Panc1 (cell line): ENCODE data around the gene HTRA2. TPM values are rescaled to one million over a fixed set of nuclear protein-coding genes. Genes with fewer than 3 reads are reported as not detected.
A peak's percentile ranks its signal among the peaks of the same experiment; 100 is the strongest.

Experiments
- ATAC-seq: fragments of 200-7000 bp; cut with Tn5 transposase; 2 replicates; pipeline ENCODE4 v1.9.1; 2020; ENCODE audit warnings: mild to moderate bottlenecking, moderate library complexity
- BruUV-seq: library from RNA; stranded (reverse); fragments of 400-500 nt; replicated peaks from 2 replicates; lab custom pipeline; 2021; lab: Mats Ljungman, UMichigan
- CTCF ChIA-PET: fragments of 300-600 bp; sonication (Branson Sonifier 250); formaldehyde crosslinking; loops from one replicate; lab custom pipeline; 2022; ENCODE audit warnings: antibody characterized with exemption; lab: Charles Lee
- POLR2A ChIA-PET: fragments of 300-600 bp; sonication (Branson Sonifier 250); formaldehyde crosslinking; loops from one replicate; lab custom pipeline; 2022; ENCODE audit warnings: antibody characterized with exemption; lab: Charles Lee
- DNase-seq: peaks from one replicate; pipeline ENCODE4 v3.0.0-alpha.2; 2010; ENCODE audit warnings: low read depth, low spot score
- H3K27ac ChIP-seq: 2 replicates; pipeline ENCODE4 v1.5.1; 2011; ENCODE audit warnings: mild to moderate bottlenecking, low read length, inconsistent platforms
- H3K27me3 ChIP-seq: fragments of 200-500 bp; sonication (Bioruptor generic); 2 replicates; pipeline ENCODE4 v1.6.0; 2014; ENCODE audit warnings: low read length, inconsistent platforms; ENCODE audit not compliant: control insufficient read depth, insufficient read depth
- H3K36me3 ChIP-seq: fragments of 200-500 bp; sonication (Bioruptor generic); 2 replicates; pipeline ENCODE4 v1.5.1; 2014; ENCODE audit warnings: inconsistent platforms, mild to moderate bottlenecking, low read length, moderate library complexity; ENCODE audit not compliant: control insufficient read depth, insufficient read depth
- H3K4me1 ChIP-seq: 2 replicates; pipeline ENCODE4 v1.5.1; 2011; ENCODE audit warnings: inconsistent platforms, mild to moderate bottlenecking, low read length, moderate library complexity; ENCODE audit not compliant: control insufficient read depth, insufficient read depth
- H3K4me3 ChIP-seq, 2 experiments: 2 replicates each; pipeline ENCODE4 v1.5.1; 2011 to 2012; ENCODE audit warnings: low read depth in 2 of 2, low read length in 2 of 2, mild to moderate bottlenecking in 2 of 2, inconsistent platforms in 1 of 2, moderate library complexity in 1 of 2
- H3K9me3 ChIP-seq: fragments of 200-500 bp; sonication (Bioruptor generic); 2 replicates; pipeline ENCODE4 v1.5.1; 2014; ENCODE audit warnings: low read depth, mild to moderate bottlenecking, inconsistent platforms, low read length, moderate library complexity; ENCODE audit not compliant: control insufficient read depth, insufficient read depth
- POLR2AphosphoS5 ChIP-seq: IDR thresholded peaks from 2 replicates; pipeline ENCODE4 v1.6.1; 2012; ENCODE audit warnings: mild to moderate bottlenecking, low read depth, low read length, moderate library complexity
- SIN3A ChIP-seq: IDR thresholded peaks from 2 replicates; pipeline ENCODE4 v1.6.1; 2012; ENCODE audit warnings: low read depth, mild to moderate bottlenecking, low read length, moderate library complexity, borderline replicate concordance; ENCODE audit not compliant: insufficient read depth
- TCF7L2 ChIP-seq: IDR thresholded peaks from 2 replicates; pipeline ENCODE4 v1.6.1; 2011; ENCODE audit warnings: mild to moderate bottlenecking, low read depth, low read length, inconsistent platforms
- in situ Hi-C: cut with HindIII; loops from 2 replicates; pipeline ENCODE4 v1.10.0; 2016; ENCODE audit warnings: low sequenced_read_pairs, low pct_unique_long_range_greater_than_20kb
- intact Hi-C: fragments of 100-400 bp; cut with micrococcal nuclease; formaldehyde crosslinking; loops from one replicate; pipeline ENCODE4 v1.10.0; 2022; ENCODE audit not compliant: unreplicated experiment
- total RNA-seq: library from RNA; stranded (reverse); gene quantifications from one replicate; pipeline ENCODE4 v1.2.1, GENCODE V29; 2021; ENCODE audit not compliant: unreplicated experiment
- TF ChIP-seq, protein P1 (sequence below), 2 experiments: IDR thresholded peaks; 2 replicates each; pipeline ENCODE4 v1.6.1; 2011 to 2012; ENCODE audit warnings: low read depth in 2 of 2, control low read depth in 1 of 2, low read length in 1 of 2, mild to moderate bottlenecking in 1 of 2, moderate library complexity in 1 of 2; ENCODE audit not compliant: insufficient read depth in 1 of 2
- TF ChIP-seq, protein P2 (sequence below): fragments of 450-650 bp; IDR thresholded peaks from 2 replicates; pipeline ENCODE4 v1.5.1; 2017; ENCODE audit warnings: mild to moderate bottlenecking

The HTRA2 gene
- total RNA-seq, 1 experiment from 2014 or later: 21.2 TPM

DNA sequence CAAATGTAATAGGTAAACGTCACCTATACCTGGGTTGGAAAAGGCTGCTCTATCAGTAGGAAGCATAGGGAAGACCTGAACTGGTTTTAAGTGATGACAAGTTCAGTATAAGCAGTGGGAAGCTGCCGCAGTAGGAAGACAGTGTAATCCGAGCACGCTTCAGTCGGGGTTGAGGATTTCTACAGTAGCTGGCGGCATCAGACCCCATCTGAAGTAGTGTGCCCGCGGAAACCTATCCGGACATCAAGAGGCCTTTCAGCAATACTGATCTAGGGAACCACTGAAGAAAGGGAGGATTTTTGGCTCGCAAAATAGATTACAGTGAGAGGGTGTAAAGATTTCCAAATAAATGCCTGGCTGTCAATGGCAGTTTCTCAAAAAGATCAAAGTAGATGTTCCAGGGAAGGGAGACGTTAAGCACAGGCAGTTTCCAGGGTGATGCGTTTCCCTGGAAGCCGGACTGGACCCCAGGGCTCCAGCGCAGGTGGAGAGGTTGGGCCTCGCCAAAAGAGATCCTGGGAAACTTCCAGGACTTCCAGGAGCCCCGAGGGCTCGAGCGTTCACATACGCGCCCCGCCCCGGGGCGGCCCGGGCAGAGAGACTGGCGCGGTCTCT lies 18.7 kb downstream of the HTRA2 start:
- ATAC-seq (no peak), DNase-seq (no peak)
- H3K9me3 ChIP-seq: no peaks in the 10 kb centered on the region
- ChIA-PET CTCF (interaction anchor here (0.7 kb wide), 2 partner anchors 49 to 64 kb away, joined by 3 to 4 read pairs; partner anchors contain the start of gene LBX2), POLR2A (no interaction called here)
- H3K27ac ChIP-seq: peak overlapping the region; percentile 73
- peaks cover 18% of the 10 kb centered on the region for H3K4me1 ChIP-seq
- BruUV-seq: no TSS peak
- in situ Hi-C loops (no loop called here), intact Hi-C loops (no loop called here)
- peak overlapping the region; percentile 70 to 80 for H3K4me3 ChIP-seq
- TF ChIP-seq, protein P1, sequence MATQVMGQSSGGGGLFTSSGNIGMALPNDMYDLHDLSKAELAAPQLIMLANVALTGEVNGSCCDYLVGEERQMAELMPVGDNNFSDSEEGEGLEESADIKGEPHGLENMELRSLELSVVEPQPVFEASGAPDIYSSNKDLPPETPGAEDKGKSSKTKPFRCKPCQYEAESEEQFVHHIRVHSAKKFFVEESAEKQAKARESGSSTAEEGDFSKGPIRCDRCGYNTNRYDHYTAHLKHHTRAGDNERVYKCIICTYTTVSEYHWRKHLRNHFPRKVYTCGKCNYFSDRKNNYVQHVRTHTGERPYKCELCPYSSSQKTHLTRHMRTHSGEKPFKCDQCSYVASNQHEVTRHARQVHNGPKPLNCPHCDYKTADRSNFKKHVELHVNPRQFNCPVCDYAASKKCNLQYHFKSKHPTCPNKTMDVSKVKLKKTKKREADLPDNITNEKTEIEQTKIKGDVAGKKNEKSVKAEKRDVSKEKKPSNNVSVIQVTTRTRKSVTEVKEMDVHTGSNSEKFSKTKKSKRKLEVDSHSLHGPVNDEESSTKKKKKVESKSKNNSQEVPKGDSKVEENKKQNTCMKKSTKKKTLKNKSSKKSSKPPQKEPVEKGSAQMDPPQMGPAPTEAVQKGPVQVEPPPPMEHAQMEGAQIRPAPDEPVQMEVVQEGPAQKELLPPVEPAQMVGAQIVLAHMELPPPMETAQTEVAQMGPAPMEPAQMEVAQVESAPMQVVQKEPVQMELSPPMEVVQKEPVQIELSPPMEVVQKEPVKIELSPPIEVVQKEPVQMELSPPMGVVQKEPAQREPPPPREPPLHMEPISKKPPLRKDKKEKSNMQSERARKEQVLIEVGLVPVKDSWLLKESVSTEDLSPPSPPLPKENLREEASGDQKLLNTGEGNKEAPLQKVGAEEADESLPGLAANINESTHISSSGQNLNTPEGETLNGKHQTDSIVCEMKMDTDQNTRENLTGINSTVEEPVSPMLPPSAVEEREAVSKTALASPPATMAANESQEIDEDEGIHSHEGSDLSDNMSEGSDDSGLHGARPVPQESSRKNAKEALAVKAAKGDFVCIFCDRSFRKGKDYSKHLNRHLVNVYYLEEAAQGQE (IDR thresholded peaks at IDR 0.05; ENCODE audit: insufficient read depth in 1 of 2, low read depth in 2 of 2, low read length in 1 of 2): no peak
- TF ChIP-seq, protein P2, sequence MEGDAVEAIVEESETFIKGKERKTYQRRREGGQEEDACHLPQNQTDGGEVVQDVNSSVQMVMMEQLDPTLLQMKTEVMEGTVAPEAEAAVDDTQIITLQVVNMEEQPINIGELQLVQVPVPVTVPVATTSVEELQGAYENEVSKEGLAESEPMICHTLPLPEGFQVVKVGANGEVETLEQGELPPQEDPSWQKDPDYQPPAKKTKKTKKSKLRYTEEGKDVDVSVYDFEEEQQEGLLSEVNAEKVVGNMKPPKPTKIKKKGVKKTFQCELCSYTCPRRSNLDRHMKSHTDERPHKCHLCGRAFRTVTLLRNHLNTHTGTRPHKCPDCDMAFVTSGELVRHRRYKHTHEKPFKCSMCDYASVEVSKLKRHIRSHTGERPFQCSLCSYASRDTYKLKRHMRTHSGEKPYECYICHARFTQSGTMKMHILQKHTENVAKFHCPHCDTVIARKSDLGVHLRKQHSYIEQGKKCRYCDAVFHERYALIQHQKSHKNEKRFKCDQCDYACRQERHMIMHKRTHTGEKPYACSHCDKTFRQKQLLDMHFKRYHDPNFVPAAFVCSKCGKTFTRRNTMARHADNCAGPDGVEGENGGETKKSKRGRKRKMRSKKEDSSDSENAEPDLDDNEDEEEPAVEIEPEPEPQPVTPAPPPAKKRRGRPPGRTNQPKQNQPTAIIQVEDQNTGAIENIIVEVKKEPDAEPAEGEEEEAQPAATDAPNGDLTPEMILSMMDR: no peak
- TF ChIP-seq TCF7L2 (no peak; the same call in 1 of the 2 replicates), POLR2AphosphoS5 (no peak), SIN3A (no peak)
- H3K36me3 ChIP-seq: no peaks in the 10 kb centered on the region
- no peaks in the 10 kb centered on the region; the same call in 1 of the 2 replicates for H3K27me3 ChIP-seq

GRCh38 chr2:74548900-74549826 lies 19.4 kb downstream of the HTRA2 start:
- Histone ChIP-seq H3K4me3 (peak overlapping the region; percentile 70 to 80), H3K27ac (peak overlapping the region; percentile 80), H3K36me3 (no peaks in the 10 kb centered on the region), H3K4me1 (peaks cover 23% of the 10 kb centered on the region), H3K9me3 (no peaks in the 10 kb centered on the region), H3K27me3 (no peaks in the 10 kb centered on the region; the same call in 1 of the 2 replicates)
- in situ Hi-C loops: no loop called here
- POLR2A ChIA-PET: no interaction called here
- ATAC-seq: peak; percentile 91
- no peak for DNase-seq
- no TSS peak for BruUV-seq
- intact Hi-C loops: no loop called here
- CTCF ChIA-PET: no interaction called here
- 0 out of 2 replicates have a peak, but pooled peaks have one; percentile 32 for TF ChIP-seq SIN3A
- TF ChIP-seq, protein P2: no peak
- TF ChIP-seq, protein P1 (IDR thresholded peaks at IDR 0.05; ENCODE audit: insufficient read depth in 1 of 2, low read depth in 2 of 2, low read length in 1 of 2): no peak
- peak; percentile 70 for TF ChIP-seq POLR2AphosphoS5
- peak; percentile 57; the same call in 1 of the 2 replicates for TF ChIP-seq TCF7L2
